ENCODE results near the gene THAP8.

DNA sequence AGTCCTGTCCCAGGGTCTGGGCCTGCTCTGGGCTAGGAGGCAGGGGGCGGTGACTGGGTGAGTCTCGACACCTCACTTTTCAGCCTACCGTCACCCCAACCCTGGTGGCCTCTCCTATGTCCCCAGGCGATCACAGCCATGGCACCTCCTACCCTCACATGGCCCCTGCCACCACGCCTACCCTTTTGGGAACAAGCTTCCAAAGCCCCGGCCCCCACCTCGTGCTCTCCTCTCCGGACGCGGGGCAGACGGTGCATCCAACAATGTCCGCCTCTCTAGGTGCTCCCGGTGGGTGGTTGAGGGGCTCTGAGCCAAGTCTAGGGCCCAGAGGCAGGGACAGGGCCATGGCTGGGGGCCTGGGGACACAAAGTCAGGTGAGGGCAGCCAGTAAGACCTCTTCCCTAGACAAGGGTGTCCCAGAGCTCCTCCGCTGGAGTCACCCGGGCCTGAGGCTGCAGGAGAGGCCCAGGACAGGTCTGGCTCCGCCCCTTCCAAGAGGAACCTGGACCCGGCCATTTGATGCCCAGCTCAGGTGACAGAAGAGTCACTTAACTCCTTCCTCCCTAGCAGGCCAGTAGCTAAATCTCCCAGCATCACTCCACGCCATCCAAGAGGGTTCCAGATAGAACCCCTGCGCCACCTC is 45.6 kb downstream of the THAP8 start, which contains the start of gene SYNE4:
- TF ChIP-seq, protein P1, sequence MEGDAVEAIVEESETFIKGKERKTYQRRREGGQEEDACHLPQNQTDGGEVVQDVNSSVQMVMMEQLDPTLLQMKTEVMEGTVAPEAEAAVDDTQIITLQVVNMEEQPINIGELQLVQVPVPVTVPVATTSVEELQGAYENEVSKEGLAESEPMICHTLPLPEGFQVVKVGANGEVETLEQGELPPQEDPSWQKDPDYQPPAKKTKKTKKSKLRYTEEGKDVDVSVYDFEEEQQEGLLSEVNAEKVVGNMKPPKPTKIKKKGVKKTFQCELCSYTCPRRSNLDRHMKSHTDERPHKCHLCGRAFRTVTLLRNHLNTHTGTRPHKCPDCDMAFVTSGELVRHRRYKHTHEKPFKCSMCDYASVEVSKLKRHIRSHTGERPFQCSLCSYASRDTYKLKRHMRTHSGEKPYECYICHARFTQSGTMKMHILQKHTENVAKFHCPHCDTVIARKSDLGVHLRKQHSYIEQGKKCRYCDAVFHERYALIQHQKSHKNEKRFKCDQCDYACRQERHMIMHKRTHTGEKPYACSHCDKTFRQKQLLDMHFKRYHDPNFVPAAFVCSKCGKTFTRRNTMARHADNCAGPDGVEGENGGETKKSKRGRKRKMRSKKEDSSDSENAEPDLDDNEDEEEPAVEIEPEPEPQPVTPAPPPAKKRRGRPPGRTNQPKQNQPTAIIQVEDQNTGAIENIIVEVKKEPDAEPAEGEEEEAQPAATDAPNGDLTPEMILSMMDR (IDR thresholded peaks at IDR 0.05 in 4 of 5, conservative IDR thresholded peaks at IDR 0.05 in 1 of 5) = no peak
- no peak for TF ChIP-seq POLR2A (IDR thresholded peaks at IDR 0.05)
